ENCODE results near the gene NKX6-2. TPM values are rescaled to one million over a fixed set of nuclear protein-coding genes. Genes with fewer than 3 reads are reported as not detected.

The NKX6-2 gene
- total RNA-seq, 1 donor from 2014 or later, result not detected

DNA sequence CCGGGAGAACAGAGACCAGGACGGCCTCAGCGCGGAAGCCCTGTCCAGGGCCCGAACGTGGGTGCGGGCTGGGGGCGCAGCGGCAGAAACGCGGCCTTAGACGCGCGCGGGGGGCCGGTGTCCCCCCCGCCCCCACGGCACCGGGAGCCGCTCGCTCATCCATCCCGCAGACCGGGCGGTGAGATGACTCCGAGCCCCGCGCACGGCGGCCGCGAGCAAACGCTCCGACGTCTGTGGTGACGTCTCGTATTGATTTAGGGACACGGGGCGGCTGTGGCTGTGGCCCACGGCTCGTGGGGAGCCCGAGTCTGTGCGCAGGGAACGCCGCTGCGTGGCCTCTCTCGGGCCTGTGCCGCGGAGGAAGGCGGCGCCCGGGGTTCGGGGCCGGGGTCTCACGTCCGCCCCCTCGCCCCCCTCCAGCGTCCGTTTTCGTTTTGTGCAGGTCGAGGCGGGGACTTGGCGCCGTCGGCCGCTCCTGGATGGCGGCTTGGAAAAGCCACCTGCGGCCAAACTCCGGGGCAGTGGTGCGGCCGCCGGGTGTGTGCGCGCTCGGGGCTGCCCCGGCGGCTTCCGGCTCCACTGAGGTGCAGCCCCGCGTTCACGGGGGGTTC lies 1.0 kb upstream of the NKX6-2 start:
- Histone ChIP-seq H3K4me3 (ENCODE audit: low read depth, low read length) (no peak overlapping the region), H3K27me3 (ENCODE audit: control insufficient read depth, insufficient read depth, low read length) (peaks cover 17% of the 10 kb centered on the region), H3K36me3 (ENCODE audit: control insufficient read depth, insufficient read depth, low read length) (no peaks in the 10 kb centered on the region)
- DNase-seq (ENCODE audit: low read depth) (no peak), FAIRE-seq (no peak)
- TF ChIP-seq, protein P1, sequence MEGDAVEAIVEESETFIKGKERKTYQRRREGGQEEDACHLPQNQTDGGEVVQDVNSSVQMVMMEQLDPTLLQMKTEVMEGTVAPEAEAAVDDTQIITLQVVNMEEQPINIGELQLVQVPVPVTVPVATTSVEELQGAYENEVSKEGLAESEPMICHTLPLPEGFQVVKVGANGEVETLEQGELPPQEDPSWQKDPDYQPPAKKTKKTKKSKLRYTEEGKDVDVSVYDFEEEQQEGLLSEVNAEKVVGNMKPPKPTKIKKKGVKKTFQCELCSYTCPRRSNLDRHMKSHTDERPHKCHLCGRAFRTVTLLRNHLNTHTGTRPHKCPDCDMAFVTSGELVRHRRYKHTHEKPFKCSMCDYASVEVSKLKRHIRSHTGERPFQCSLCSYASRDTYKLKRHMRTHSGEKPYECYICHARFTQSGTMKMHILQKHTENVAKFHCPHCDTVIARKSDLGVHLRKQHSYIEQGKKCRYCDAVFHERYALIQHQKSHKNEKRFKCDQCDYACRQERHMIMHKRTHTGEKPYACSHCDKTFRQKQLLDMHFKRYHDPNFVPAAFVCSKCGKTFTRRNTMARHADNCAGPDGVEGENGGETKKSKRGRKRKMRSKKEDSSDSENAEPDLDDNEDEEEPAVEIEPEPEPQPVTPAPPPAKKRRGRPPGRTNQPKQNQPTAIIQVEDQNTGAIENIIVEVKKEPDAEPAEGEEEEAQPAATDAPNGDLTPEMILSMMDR (IDR thresholded peaks at IDR 0.05; ENCODE audit: insufficient read depth, low read length, severe bottlenecking), result no peak

DNA sequence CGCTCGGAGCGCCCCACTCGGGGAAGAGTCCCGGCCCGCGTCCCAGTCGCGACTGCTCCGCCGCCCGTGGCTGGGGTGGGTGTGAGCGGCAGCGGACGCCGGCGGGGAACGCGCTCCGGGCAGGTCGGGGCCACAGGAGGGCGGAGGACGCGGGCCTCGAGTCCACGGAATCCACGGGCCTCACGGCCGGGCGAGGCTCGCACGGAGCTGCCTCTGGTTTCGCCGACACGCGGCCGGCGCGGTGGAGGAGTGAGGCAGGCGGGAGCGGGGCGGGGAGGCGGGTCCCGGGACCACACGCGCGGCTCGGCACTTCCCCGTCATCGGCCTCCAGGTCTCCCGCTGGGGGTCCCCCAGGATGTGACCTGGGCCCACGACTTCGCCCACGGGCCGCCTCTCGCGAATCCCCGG lies 533 bp upstream of the NKX6-2 start:
- TF ChIP-seq, protein P1 (IDR thresholded peaks at IDR 0.05; ENCODE audit: insufficient read depth, low read length, severe bottlenecking), result no peak
- Histone ChIP-seq H3K36me3 (ENCODE audit: control insufficient read depth, insufficient read depth, low read length) (no peaks in the 10 kb centered on the region), H3K27me3 (ENCODE audit: control insufficient read depth, insufficient read depth, low read length) (peaks cover 17% of the 10 kb centered on the region), H3K4me3 (ENCODE audit: low read depth, low read length) (no peak overlapping the region)
- DNase-seq (ENCODE audit: low read depth) (no peak), FAIRE-seq (no peak)

DNA sequence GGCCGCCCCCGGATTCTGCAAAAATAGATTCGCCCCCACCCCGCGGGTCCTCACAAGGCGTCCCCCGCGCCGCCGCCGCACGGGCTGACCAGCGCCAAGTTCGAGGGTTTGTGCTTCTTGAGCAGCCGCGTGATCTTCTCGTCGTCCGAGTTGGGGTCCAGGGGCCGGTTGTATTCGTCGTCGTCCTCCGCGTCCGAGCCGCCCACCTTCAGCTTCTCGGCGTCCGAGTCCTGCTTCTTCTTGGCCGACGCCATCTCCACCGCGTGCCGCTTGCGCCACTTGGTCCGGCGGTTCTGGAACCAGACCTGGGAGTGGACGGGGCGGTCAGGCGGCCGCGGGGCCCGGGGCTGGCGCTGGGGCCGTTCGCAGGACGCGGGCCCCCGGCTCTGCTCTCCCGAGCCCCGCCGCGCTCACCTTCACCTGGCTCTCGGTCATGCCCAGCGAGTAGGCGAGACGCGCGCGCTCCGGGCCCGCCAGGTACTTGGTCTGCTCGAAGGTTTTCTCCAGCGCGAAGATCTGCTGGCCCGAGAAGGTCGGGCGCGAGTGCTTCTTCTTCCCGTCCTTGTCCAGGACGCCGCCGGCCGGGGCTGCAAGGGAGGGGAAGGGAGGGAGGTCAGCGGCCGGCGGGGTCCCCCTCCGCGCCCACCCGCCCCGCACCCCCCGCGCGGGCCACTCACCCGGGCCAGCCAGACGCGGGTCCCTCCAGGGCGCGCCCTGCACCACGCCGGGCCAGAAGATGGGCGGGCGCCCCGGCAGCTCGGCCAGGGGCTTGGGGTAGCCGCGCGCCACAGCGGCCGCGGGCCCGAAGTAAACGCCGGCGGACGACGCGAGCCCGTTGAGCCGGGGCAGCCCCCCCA lies 853 bp downstream of the NKX6-2 start:
- Histone ChIP-seq H3K27me3 (ENCODE audit: control insufficient read depth, insufficient read depth, low read length) (peaks cover 17% of the 10 kb centered on the region), H3K36me3 (ENCODE audit: control insufficient read depth, insufficient read depth, low read length) (no peaks in the 10 kb centered on the region), H3K4me3 (ENCODE audit: low read depth, low read length) (no peak overlapping the region)
- DNase-seq (ENCODE audit: low read depth) (no peak), FAIRE-seq (no peak)
- TF ChIP-seq, protein P1 (IDR thresholded peaks at IDR 0.05; ENCODE audit: insufficient read depth, low read length, severe bottlenecking), result no peak

DNA sequence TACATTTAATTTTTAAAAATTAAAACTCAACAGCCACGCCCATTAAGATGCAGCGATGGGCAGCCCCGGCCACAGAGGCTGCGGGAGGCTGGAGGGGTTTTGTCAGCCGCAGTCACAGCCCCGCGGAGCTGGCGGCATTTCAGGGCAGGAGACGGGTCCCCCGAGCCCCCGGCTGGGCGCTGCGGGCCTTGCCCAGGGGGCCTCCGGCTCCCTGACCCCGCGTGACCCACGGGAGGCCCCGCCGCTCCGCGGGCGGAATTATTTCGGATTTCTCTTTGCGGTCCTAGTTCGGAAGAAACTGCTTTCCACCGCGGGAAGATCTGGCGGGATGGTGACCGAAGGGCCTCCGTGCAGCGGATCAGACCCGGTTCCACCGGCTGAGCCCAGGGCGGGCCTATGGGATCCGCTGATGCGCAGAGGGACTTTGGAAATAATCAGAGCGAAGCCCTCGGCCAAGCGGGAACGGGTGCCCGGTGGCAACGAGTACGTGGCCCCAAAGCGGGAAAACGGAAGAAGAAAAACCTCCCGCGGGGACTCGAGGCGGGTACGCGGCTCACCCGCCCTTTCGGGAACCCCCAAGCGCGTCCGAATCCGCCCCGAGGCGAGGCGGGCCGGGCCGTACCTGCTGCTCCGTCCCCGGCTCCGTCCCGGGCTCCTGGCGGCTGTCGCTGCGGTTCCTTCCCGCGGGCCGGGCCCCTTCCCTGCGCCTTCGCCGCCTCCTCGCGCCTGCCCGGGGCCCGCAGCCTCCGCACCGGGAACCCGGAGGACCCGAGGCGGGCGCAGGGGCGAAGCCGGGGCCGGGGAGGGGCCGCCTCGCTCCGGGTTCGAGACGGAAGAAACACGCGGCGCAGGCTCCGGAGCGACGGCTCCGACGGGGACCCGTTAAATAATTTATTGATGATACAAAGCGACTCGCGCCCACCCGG lies 1.7 kb downstream of the NKX6-2 start:
- DNase-seq (ENCODE audit: low read depth) (no peak), FAIRE-seq (no peak)
- no peak overlapping the region for H3K4me3 ChIP-seq (ENCODE audit: low read depth, low read length)
- H3K27me3 ChIP-seq (ENCODE audit: control insufficient read depth, insufficient read depth, low read length), result peaks cover 17% of the 10 kb centered on the region
- TF ChIP-seq, protein P1 (IDR thresholded peaks at IDR 0.05; ENCODE audit: insufficient read depth, low read length, severe bottlenecking), result no peak
- no peaks in the 10 kb centered on the region for H3K36me3 ChIP-seq (ENCODE audit: control insufficient read depth, insufficient read depth, low read length)

DNA sequence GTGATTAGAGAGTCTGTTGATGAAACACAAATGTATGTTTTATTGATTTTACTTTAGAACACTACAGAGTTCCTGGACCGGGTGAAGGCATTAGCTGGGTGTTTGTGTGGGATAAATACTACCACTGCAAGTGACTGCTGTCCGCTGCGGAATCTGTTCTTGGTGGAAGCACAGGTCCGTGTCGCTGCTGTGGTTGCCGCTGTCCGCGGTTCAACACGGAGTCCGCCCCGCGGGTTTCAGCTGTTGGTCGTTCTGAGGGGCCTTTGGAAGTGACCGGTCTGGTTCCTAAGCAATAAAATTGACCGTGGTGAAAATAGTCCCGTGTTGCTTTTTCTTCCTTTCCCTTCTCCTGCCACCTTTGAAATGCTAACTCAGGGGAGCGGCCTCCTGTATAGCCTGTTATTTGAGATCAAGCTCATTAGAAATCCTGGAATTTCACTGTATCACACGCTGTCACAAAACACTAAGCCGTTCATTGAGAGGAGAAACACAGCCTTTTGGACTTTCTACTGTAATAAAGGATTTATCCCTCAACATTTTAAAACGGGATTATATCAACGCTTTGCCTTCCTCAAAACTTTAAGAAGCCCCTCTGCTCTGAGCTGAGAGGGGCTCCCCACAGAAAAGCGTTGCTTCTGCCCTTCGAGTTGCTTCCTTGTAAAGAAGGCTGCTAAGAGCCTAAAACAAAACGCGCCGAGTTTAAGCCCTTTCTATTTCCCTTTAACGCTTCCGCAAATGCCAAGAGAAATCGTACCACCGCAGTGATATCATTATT lies 2.6 kb downstream of the NKX6-2 start:
- Histone ChIP-seq H3K4me3 (ENCODE audit: low read depth, low read length) (no peak overlapping the region), H3K27me3 (ENCODE audit: control insufficient read depth, insufficient read depth, low read length) (peaks cover 13% of the 10 kb centered on the region), H3K36me3 (ENCODE audit: control insufficient read depth, insufficient read depth, low read length) (no peaks in the 10 kb centered on the region)
- FAIRE-seq, result no peak
- no peak for DNase-seq (ENCODE audit: low read depth)
- TF ChIP-seq, protein P1 (IDR thresholded peaks at IDR 0.05; ENCODE audit: insufficient read depth, low read length, severe bottlenecking), result no peak
